ENCODE results near the gene SORBS1.

- TF ChIP-seq CTCF (IDR thresholded peaks at IDR 0.05; ENCODE audit: low read length) (no peak), EZH2 (optimal IDR thresholded peaks at IDR 0.05; ENCODE audit: low read depth, low read length) (no peak), EZH2phosphoT487 (IDR thresholded peaks at IDR 0.05; ENCODE audit: low read length) (no peak)
Observed at GRCh38 chr10:95304463-95304862, 256.7 kb downstream of the SORBS1 start.
